PFSK-1 (cell line): Measurements from ENCODE around the gene PTCD1.

Experiments
- FOXP2 ChIP-seq: optimal IDR thresholded peaks from 2 replicates; pipeline ENCODE3; 2011; ENCODE audit warnings: borderline replicate concordance, control low read depth, inconsistent platforms; ENCODE audit not compliant: insufficient read depth; ENCODE audit errors: extremely low read length, extremely low read depth
- POLR2AphosphoS5 ChIP-seq: IDR thresholded peaks from 2 replicates; pipeline ENCODE4 v1.6.1; 2012; ENCODE audit warnings: low read depth, mild to moderate bottlenecking, control low read depth, low read length, moderate library complexity
- REST ChIP-seq, 2 experiments: IDR thresholded peaks; 2 replicates each; pipeline versions ENCODE4 v1.6.1 to v1.8.0; 2011 to 2012; ENCODE audit warnings: low read depth in 2 of 2, low read length in 2 of 2, control low read depth in 1 of 2, inconsistent platforms in 1 of 2, mild to moderate bottlenecking in 1 of 2, moderate library complexity in 1 of 2; ENCODE audit not compliant: insufficient read depth in 1 of 2
- SIN3A ChIP-seq: IDR thresholded peaks from 2 replicates; pipeline ENCODE4 v1.6.1; 2012; ENCODE audit warnings: mild to moderate bottlenecking, low read length, moderate library complexity, borderline replicate concordance; ENCODE audit not compliant: insufficient read depth
- TAF1 ChIP-seq: IDR thresholded peaks from 2 replicates; pipeline ENCODE4 v1.6.1; 2012; ENCODE audit warnings: low read length, control low read depth, borderline replicate concordance; ENCODE audit not compliant: insufficient read depth

PTCD1 gene

GRCh38 chr7:99424932-99425730, 13.5 kb downstream of the PTCD1 start:
- no peak for TF ChIP-seq FOXP2
- no peak for TF ChIP-seq POLR2AphosphoS5
- no peak for TF ChIP-seq REST (IDR thresholded peaks at IDR 0.05; ENCODE audit: insufficient read depth in 1 of 2, low read depth in 2 of 2, low read length in 2 of 2)
- TF ChIP-seq SIN3A = no peak
- TF ChIP-seq TAF1 = no peak

GRCh38 chr7:99422625-99423024, 16.0 kb downstream of the PTCD1 start:
- TF ChIP-seq FOXP2 = no peak
- TF ChIP-seq REST (IDR thresholded peaks at IDR 0.05; ENCODE audit: insufficient read depth in 1 of 2, low read depth in 2 of 2, low read length in 2 of 2) = no peak
- no peak for TF ChIP-seq TAF1
- no peak for TF ChIP-seq POLR2AphosphoS5
- no peak for TF ChIP-seq SIN3A

- TF ChIP-seq POLR2AphosphoS5 = no peak
- TF ChIP-seq SIN3A = no peak
- no peak for TF ChIP-seq REST (IDR thresholded peaks at IDR 0.05; ENCODE audit: insufficient read depth in 1 of 2, low read depth in 2 of 2, low read length in 2 of 2)
- no peak for TF ChIP-seq FOXP2
- TF ChIP-seq TAF1 = no peak
Measured at GRCh38 chr7:99422186-99422585, 16.4 kb downstream of the PTCD1 start.

- TF ChIP-seq POLR2AphosphoS5 (no peak), TAF1 (no peak), REST (IDR thresholded peaks at IDR 0.05; ENCODE audit: insufficient read depth in 1 of 2, low read depth in 2 of 2, low read length in 2 of 2) (no peak), SIN3A (no peak), FOXP2 (no peak)
Measured at GRCh38 chr7:99420986-99421385, 17.6 kb downstream of the PTCD1 start.
